K562 (cell line): ENCODE data around the gene FLVCR2. TPM values are rescaled to one million over a fixed set of nuclear protein-coding genes. Genes with fewer than 3 reads are reported as not detected.
A peak's percentile ranks its signal among the peaks of the same experiment; 100 is the strongest.

Source experiments
- GABPA ChIP-seq: fragments of 200-800 bp; sonication (Bioruptor generic); conservative IDR thresholded peaks from 2 replicates; pipeline ENCODE4 v1.6.1; 2016; ENCODE audit warnings: low read depth, missing genetic modification characterization, missing compliant biosample characterization
- KAT2B ChIP-seq: IDR thresholded peaks from one replicate; pipeline ENCODE4 v1.6.1; 2012; ENCODE audit warnings: low read depth, mild to moderate bottlenecking, control low read depth, inconsistent platforms, low read length, moderate library complexity
- RFX1 ChIP-seq: fragments of 450-650 bp; IDR thresholded peaks from 2 replicates; pipeline ENCODE4 v1.6.1; 2016; ENCODE audit warnings: mild to moderate bottlenecking, moderate library complexity
- SRF ChIP-seq, 2 experiments: fragments of 250-450, 450-650 bp in 1 of 2; sonication (Bioruptor Pico) in 1 of 2; sonication (generic) in 1 of 2; formaldehyde crosslinking; IDR thresholded peaks; 2 replicates each; pipeline versions ENCODE4 v1.5.0 to v1.5.1; 2020 to 2022; ENCODE audit warnings: mild to moderate bottlenecking in 1 of 2, missing genetic modification reagents in 1 of 2
- ZFP1 ChIP-seq: fragments of 450-650 bp; formaldehyde crosslinking; IDR thresholded peaks from 2 replicates; pipeline ENCODE4 v1.4.0; 2020; ENCODE audit warnings: mild to moderate bottlenecking, mixed read lengths
- ZNF766 ChIP-seq: fragments of 200-800 bp; sonication (Bioruptor generic); conservative IDR thresholded peaks from 2 replicates; pipeline ENCODE4 v1.6.1; 2016; ENCODE audit warnings: missing genetic modification characterization, missing compliant biosample characterization
- polyA plus RNA-seq, 8 experiments: library from polyadenylated mRNA; depleted of rRNA in 4 of 8; stranded (reverse) in 5 of 8; unstranded in 3 of 8; fragments of >200 nt; fragmentation: Nextera tagmentation in 2 of 8; fragmentation: Illumina TruSeq in 1 of 8; extraction: Ambion mirVana in 2 of 8; extraction: Trizol in 1 of 8; gene quantifications; 2 replicates each; pipeline versions ENCODE4 v1.2.1 to v1.2.3, GENCODE V29; 2011 to 2014; ENCODE audit warnings: inconsistent platforms in 1 of 8, missing spikeins in 1 of 8
- total RNA-seq, 7 experiments: library from RNA; depleted of rRNA in 6 of 7; stranded (reverse); fragments of >200 nt in 6 of 7; fragmentation: Illumina TruSeq in 2 of 7; extraction: Trizol in 2 of 7; gene quantifications; 2 replicates each; pipeline versions ENCODE4 v1.2.1 to v1.2.3, GENCODE V29; 2011 to 2021; ENCODE audit warnings: low replicate concordance in 1 of 7
- TF ChIP-seq, protein P1 (sequence below): fragments of 200-800 bp; sonication (Bioruptor generic); IDR thresholded peaks from 2 replicates; pipeline ENCODE4 v1.6.1; 2017; ENCODE audit warnings: missing genetic modification characterization, missing compliant biosample characterization
- TF ChIP-seq, protein P2 (sequence below), 2 experiments: fragments of 450-650 bp; formaldehyde crosslinking in 1 of 2; IDR thresholded peaks; 2 replicates each; pipeline versions ENCODE4 v1.4.0 to v1.6.1; 2014 to 2020; ENCODE audit warnings: mild to moderate bottlenecking in 2 of 2, borderline replicate concordance in 1 of 2, low read depth in 1 of 2

The FLVCR2 gene
- total and polyA plus RNA-seq, 9 of the 15 experiments (the other 6 are each of a cell fraction or from before 2014, with no cell fraction given): 1.5 TPM; not detected in 8

DNA sequence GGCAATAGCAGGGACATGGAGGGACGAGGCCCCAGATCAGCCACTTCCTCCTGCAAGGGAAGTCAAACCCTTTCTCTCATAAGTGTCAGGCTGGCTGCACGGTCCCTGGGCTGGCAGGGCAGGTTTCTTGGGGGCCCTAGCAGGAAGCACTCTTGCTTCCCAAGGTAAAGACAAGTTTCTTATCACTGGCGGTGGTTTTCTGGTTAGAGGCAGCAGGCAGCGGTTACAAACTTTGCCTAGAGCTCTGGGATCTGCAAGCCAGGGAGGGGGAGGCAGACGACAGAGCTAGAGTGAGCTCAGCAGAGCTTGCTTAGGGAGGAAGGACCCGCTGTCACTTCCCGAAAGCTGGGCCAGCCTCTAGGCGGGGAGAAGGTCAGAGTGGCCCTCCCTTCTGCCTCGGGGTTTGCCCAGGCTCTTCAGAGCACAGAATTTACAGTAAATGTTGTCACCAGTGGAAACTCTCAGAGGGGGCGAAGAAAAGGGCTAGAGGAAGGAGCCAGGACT lies 35.8 kb upstream of the FLVCR2 start (continued):
- TF ChIP-seq, protein P1, sequence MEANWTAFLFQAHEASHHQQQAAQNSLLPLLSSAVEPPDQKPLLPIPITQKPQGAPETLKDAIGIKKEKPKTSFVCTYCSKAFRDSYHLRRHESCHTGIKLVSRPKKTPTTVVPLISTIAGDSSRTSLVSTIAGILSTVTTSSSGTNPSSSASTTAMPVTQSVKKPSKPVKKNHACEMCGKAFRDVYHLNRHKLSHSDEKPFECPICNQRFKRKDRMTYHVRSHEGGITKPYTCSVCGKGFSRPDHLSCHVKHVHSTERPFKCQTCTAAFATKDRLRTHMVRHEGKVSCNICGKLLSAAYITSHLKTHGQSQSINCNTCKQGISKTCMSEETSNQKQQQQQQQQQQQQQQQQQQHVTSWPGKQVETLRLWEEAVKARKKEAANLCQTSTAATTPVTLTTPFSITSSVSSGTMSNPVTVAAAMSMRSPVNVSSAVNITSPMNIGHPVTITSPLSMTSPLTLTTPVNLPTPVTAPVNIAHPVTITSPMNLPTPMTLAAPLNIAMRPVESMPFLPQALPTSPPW (CRISPR knock-in tag): peak; percentile 17; the same call in 1 of the 2 replicates
- TF ChIP-seq GABPA (tag) (0 out of 2 replicates have a peak, but pooled peaks have one; percentile 16), ZNF766 (CRISPR knock-in tag) (0 out of 2 replicates have a peak, but pooled peaks have one; percentile 32), RFX1 (no peak), ZFP1 (CRISPR knock-in tag) (no peak), SRF (CRISPR knock-in tag; IDR thresholded peaks at IDR 0.05) (peak in 1 of 2 experiments; percentile 55; a peak in 1 of 4 replicates), KAT2B (no peak)
- TF ChIP-seq, protein P2, sequence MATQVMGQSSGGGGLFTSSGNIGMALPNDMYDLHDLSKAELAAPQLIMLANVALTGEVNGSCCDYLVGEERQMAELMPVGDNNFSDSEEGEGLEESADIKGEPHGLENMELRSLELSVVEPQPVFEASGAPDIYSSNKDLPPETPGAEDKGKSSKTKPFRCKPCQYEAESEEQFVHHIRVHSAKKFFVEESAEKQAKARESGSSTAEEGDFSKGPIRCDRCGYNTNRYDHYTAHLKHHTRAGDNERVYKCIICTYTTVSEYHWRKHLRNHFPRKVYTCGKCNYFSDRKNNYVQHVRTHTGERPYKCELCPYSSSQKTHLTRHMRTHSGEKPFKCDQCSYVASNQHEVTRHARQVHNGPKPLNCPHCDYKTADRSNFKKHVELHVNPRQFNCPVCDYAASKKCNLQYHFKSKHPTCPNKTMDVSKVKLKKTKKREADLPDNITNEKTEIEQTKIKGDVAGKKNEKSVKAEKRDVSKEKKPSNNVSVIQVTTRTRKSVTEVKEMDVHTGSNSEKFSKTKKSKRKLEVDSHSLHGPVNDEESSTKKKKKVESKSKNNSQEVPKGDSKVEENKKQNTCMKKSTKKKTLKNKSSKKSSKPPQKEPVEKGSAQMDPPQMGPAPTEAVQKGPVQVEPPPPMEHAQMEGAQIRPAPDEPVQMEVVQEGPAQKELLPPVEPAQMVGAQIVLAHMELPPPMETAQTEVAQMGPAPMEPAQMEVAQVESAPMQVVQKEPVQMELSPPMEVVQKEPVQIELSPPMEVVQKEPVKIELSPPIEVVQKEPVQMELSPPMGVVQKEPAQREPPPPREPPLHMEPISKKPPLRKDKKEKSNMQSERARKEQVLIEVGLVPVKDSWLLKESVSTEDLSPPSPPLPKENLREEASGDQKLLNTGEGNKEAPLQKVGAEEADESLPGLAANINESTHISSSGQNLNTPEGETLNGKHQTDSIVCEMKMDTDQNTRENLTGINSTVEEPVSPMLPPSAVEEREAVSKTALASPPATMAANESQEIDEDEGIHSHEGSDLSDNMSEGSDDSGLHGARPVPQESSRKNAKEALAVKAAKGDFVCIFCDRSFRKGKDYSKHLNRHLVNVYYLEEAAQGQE (IDR thresholded peaks at IDR 0.05; ENCODE audit: borderline replicate concordance): peak; percentile 45; the same call in 1 of the 2 replicates
- TF ChIP-seq, protein P2 (CRISPR knock-in tag; IDR thresholded peaks at IDR 0.05; ENCODE audit: low read depth): no peak
- TF ChIP-seq, all 486 proteins: peak for 9
